SK-N-MC (cell line): ENCODE measurements around the gene PLXNA2.

Experiments used
- EZH2 ChIP-seq: fragments of 200-600 bp; sonication (generic); IDR thresholded peaks from one replicate; pipeline ENCODE4 v1.6.1; 2017; ENCODE audit warnings: antibody characterized with exemption
- POLR2AphosphoS5 ChIP-seq: IDR thresholded peaks from 2 replicates; pipeline ENCODE4 v1.6.1; 2012; ENCODE audit warnings: mild to moderate bottlenecking, low read depth, low read length, borderline replicate concordance

DNA sequence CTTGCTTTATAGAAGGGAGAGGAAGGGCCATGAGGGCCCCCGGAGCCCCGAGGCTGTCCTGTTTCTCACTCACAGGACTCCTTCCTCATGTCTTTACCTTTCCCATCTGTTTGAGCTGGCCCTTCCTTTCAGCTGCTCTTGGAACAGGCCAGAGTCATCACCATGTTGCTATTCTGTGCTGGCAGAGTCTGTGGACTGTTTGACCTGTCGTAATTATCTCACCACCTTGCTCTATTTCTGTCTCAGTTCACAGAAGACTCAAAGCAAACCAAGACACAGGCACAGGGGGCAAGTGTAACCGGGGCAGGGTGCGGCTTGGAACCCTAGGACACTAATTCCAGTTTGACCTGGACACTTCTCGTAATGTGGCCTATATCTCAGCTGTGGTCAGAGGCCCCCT, 228.9 kb downstream of the PLXNA2 start:
- TF ChIP-seq POLR2AphosphoS5, result no peak
- no peak for TF ChIP-seq EZH2
